CD1c-positive myeloid dendritic cell (primary cell): ENCODE measurements around the gene RABGEF1.
"Not testable (repeated sequence)": the region's sequence is repeated elsewhere in the genome, so short reads cannot be mapped to it uniquely, and the experiment has no call there.

Experiments used
- DNase-seq: peaks from one replicate; pipeline ENCODE4 v3.0.0-alpha.2; 2016; ENCODE audit errors: extremely low spot score

RABGEF1 gene

GRCh38 chr7:66740302-66740979 lies at the start of gene RABGEF1:
RABGEF1 (plus strand) TSS chr7:66740733; CDS start chr7:66771900, 31,167 bp downstream.
- DNase-seq, result peak; percentile 99

GRCh38 chr7:66693331-66693730 lies 47.2 kb upstream of the RABGEF1 start:
- DNase-seq, result no peak

GRCh38 chr7:66694286-66694685 lies 46.2 kb upstream of the RABGEF1 start:
- DNase-seq, result no peak

- not testable (repeated sequence) for DNase-seq
These were observed 45.1 kb upstream of the RABGEF1 start for GRCh38 chr7:66695417-66695816.

GRCh38 chr7:66696134-66696533 lies 44.4 kb upstream of the RABGEF1 start:
- not testable (repeated sequence) for DNase-seq

- DNase-seq, result no peak
These were observed 43.8 kb upstream of the RABGEF1 start for GRCh38 chr7:66696774-66697191.

- DNase-seq, result no peak
These were observed 42.8 kb upstream of the RABGEF1 start for GRCh38 chr7:66697449-66698438.

- DNase-seq, result no peak
These were observed 41.8 kb upstream of the RABGEF1 start for GRCh38 chr7:66698652-66699205.

GRCh38 chr7:66699998-66700397 lies 40.5 kb upstream of the RABGEF1 start:
- DNase-seq, result no peak

GRCh38 chr7:66700633-66701131 lies 39.9 kb upstream of the RABGEF1 start:
- DNase-seq, result no peak

- no peak for DNase-seq
These were observed 32.7 kb upstream of the RABGEF1 start for GRCh38 chr7:66707825-66708224.

- not testable (repeated sequence) for DNase-seq
These were observed 29.8 kb upstream of the RABGEF1 start for GRCh38 chr7:66710752-66711151.

GRCh38 chr7:66713687-66714086 lies 26.8 kb upstream of the RABGEF1 start:
- no peak for DNase-seq

- DNase-seq, result not testable (repeated sequence)
These were observed 23.9 kb upstream of the RABGEF1 start for GRCh38 chr7:66716634-66717033.

GRCh38 chr7:66720561-66720960 lies 20.0 kb upstream of the RABGEF1 start:
- DNase-seq, result no peak

- DNase-seq, result no peak
These were observed 14.7 kb upstream of the RABGEF1 start for GRCh38 chr7:66725843-66726242.

- no peak for DNase-seq
These were observed 13.5 kb upstream of the RABGEF1 start for GRCh38 chr7:66727058-66727457.

- DNase-seq, result no peak
These were observed 12.0 kb upstream of the RABGEF1 start for GRCh38 chr7:66728571-66728970.

- no peak for DNase-seq
These were observed 11.3 kb upstream of the RABGEF1 start for GRCh38 chr7:66729274-66729673.

- no peak for DNase-seq
These were observed 8.5 kb upstream of the RABGEF1 start for GRCh38 chr7:66731986-66732385.

GRCh38 chr7:66732439-66732838 lies 8.1 kb upstream of the RABGEF1 start:
- DNase-seq, result no peak

GRCh38 chr7:66734006-66734405 lies 6.5 kb upstream of the RABGEF1 start:
- no peak for DNase-seq
